H1 (cell line): ENCODE data around the gene TTC9. TPM values are rescaled to one million over a fixed set of nuclear protein-coding genes. Genes with fewer than 3 reads are reported as not detected.

Experiments used
- CTCF ChIA-PET: fragments of 300-600 bp; sonication (Branson Sonifier 250); formaldehyde crosslinking; loops from one replicate; lab custom pipeline; 2021; ENCODE audit not compliant: partially characterized antibody; lab: Charles Lee
- POLR2A ChIA-PET: fragments of 300-600 bp; sonication (Branson Sonifier 250); formaldehyde crosslinking; loops from one replicate; lab custom pipeline; 2021; ENCODE audit warnings: inconsistent platforms; ENCODE audit not compliant: partially characterized antibody; lab: Charles Lee
- DNase-seq, 2 experiments: peaks; one replicate each; pipeline versions ENCODE4 v3.0.0 to v3.0.0-alpha.2; 2010 to 2022; ENCODE audit warnings: low spot score in 2 of 2, low read depth in 1 of 2, mixed read lengths in 1 of 2
- FAIRE-seq: peaks from 2 replicates; lab custom pipeline; 2011; peaks lifted over from hg19 to GRCh38; lab: Jason Lieb, UNC
- H2AFZ ChIP-seq: 2 replicates; pipeline ENCODE4 v1.8.1; 2012; ENCODE audit warnings: low read length, inconsistent platforms
- H2AK5ac ChIP-seq: 2 replicates; pipeline ENCODE4 v1.6.1; 2013; ENCODE audit warnings: low read depth, low read length
- H2BK120ac ChIP-seq: replicated peaks from 2 replicates; pipeline ENCODE3; 2013; ENCODE audit warnings: low read depth, low read length, inconsistent platforms
- H2BK12ac ChIP-seq: 2 replicates; pipeline ENCODE4 v1.6.1; 2013; ENCODE audit warnings: low read depth, low read length
- H2BK15ac ChIP-seq: 2 replicates; pipeline ENCODE4 v1.6.1; 2013; ENCODE audit warnings: low read length
- H2BK20ac ChIP-seq: 2 replicates; pipeline ENCODE4 v1.6.1; 2013; ENCODE audit warnings: low read length
- H2BK5ac ChIP-seq: 2 replicates; pipeline ENCODE4 v1.6.1; 2013; ENCODE audit warnings: low read depth, low read length
- H3K14ac ChIP-seq: 2 replicates; pipeline ENCODE4 v1.6.1; 2013; ENCODE audit warnings: inconsistent platforms; ENCODE audit not compliant: insufficient read length
- H3K18ac ChIP-seq: 2 replicates; pipeline ENCODE4 v1.6.1; 2013; ENCODE audit warnings: low read length; ENCODE audit errors: extremely low read depth
- H3K23ac ChIP-seq: 2 replicates; pipeline ENCODE4 v1.6.1; 2013; ENCODE audit warnings: inconsistent platforms; ENCODE audit not compliant: insufficient read length
- H3K23me2 ChIP-seq: 2 replicates; pipeline ENCODE4 v1.6.1; 2013; ENCODE audit warnings: low read depth, low read length
- H3K27ac ChIP-seq: 2 replicates; pipeline ENCODE4 v1.6.1; 2011; ENCODE audit warnings: low read depth, low read length, inconsistent platforms
- H3K27me3 ChIP-seq, 4 experiments: replicated peaks in 1 of 4; 1 replicate in 1 of 4; 2 replicates in 3 of 4; pipeline versions ENCODE4 v1.6.1 to v1.8.1; 2011 to 2013; ENCODE audit warnings: low read length in 3 of 4, mild to moderate bottlenecking in 3 of 4, inconsistent platforms in 2 of 4, mixed read lengths in 2 of 4, moderate library complexity in 1 of 4; ENCODE audit not compliant: control insufficient read depth in 3 of 4, insufficient read depth in 3 of 4; ENCODE audit errors: extremely low read depth in 1 of 4
- H3K36me3 ChIP-seq, 4 experiments: 2 replicates each; pipeline versions ENCODE4 v1.6.1 to v1.8.1; 2011 to 2013; ENCODE audit warnings: mild to moderate bottlenecking in 4 of 4, low read length in 3 of 4, moderate library complexity in 2 of 4, control low read depth in 1 of 4, inconsistent platforms in 1 of 4; ENCODE audit not compliant: insufficient read depth in 4 of 4, control insufficient read depth in 2 of 4
- H3K4ac ChIP-seq: replicated peaks from 2 replicates; pipeline ENCODE3; 2013; ENCODE audit warnings: low read length, low read depth, mixed read lengths, inconsistent platforms; ENCODE audit not compliant: insufficient read length
- H3K4me1 ChIP-seq, 4 experiments: replicated peaks in 1 of 4; 1 replicate in 1 of 4; 2 replicates in 3 of 4; pipeline versions ENCODE4 v1.6.1 to v1.8.1; 2011 to 2013; ENCODE audit warnings: low read length in 3 of 4, inconsistent platforms in 2 of 4, mixed read lengths in 1 of 4; ENCODE audit not compliant: insufficient read depth in 4 of 4, control insufficient read depth in 3 of 4
- H3K4me2 ChIP-seq, 2 experiments: 2 replicates each; pipeline versions ENCODE4 v1.6.1 to v1.8.1; 2011 to 2013; ENCODE audit warnings: low read depth in 2 of 2, low read length in 2 of 2, control low read depth in 1 of 2, inconsistent platforms in 1 of 2, mild to moderate bottlenecking in 1 of 2; ENCODE audit not compliant: insufficient read depth in 1 of 2
- H3K4me3 ChIP-seq, 4 experiments: fragments of 200-600, 300-600 bp in 1 of 4; sonication (generic), shearing (Covaris generic), sonication (Bioruptor Twin) in 1 of 4; 2 replicates each; pipeline versions ENCODE4 v1.5.1 to v1.8.1; 2011 to 2016; ENCODE audit warnings: low read length in 4 of 4, low read depth in 3 of 4, control low read depth in 2 of 4, inconsistent platforms in 2 of 4, mild to moderate bottlenecking in 2 of 4, mixed read lengths in 1 of 4, moderate library complexity in 1 of 4; ENCODE audit not compliant: insufficient read depth in 2 of 4; ENCODE audit errors: extremely low read depth in 1 of 4
- H3K56ac ChIP-seq: replicated peaks from 2 replicates; pipeline ENCODE3; 2013; ENCODE audit warnings: low read depth, mild to moderate bottlenecking, mixed read lengths, low read length, inconsistent platforms; ENCODE audit not compliant: insufficient read length
- H3K79me1 ChIP-seq: 2 replicates; pipeline ENCODE4 v1.6.1; 2013; ENCODE audit warnings: low read depth, low read length, control low read depth
- H3K79me2 ChIP-seq, 2 experiments: 2 replicates each; pipeline versions ENCODE4 v1.6.1 to v1.8.1; 2012 to 2013; ENCODE audit warnings: low read length in 2 of 2, mild to moderate bottlenecking in 2 of 2, inconsistent platforms in 1 of 2; ENCODE audit not compliant: insufficient read depth in 2 of 2, control insufficient read depth in 1 of 2
- H3K9ac ChIP-seq, 4 experiments: replicated peaks in 1 of 4; 1 replicate in 1 of 4; 2 replicates in 3 of 4; pipeline versions ENCODE4 v1.6.1 to v1.8.1; 2011 to 2013; ENCODE audit warnings: low read depth in 3 of 4, low read length in 3 of 4, control low read depth in 2 of 4, mild to moderate bottlenecking in 2 of 4, moderate library complexity in 2 of 4, inconsistent platforms in 1 of 4; ENCODE audit errors: extremely low read depth in 1 of 4
- H3K9me3 ChIP-seq, 2 experiments: 2 replicates each; pipeline versions ENCODE4 v1.6.1 to v1.8.1; 2012 to 2013; ENCODE audit warnings: mild to moderate bottlenecking in 2 of 2, moderate library complexity in 2 of 2, control low read depth in 1 of 2, inconsistent platforms in 1 of 2, low read depth in 1 of 2, low read length in 1 of 2, mixed read lengths in 1 of 2; ENCODE audit not compliant: insufficient read depth in 2 of 2
- H4K20me1 ChIP-seq, 2 experiments: replicated peaks in 1 of 2; 2 replicates each; pipeline versions ENCODE3 to v1.8.1; 2011 to 2013; ENCODE audit warnings: inconsistent platforms in 2 of 2, low read length in 2 of 2, mild to moderate bottlenecking in 1 of 2; ENCODE audit not compliant: insufficient read depth in 2 of 2, control insufficient read depth in 1 of 2
- H4K5ac ChIP-seq: 2 replicates; pipeline ENCODE4 v1.6.1; 2013; ENCODE audit warnings: low read length, low read depth, mixed read lengths, inconsistent platforms; ENCODE audit not compliant: insufficient read length
- H4K8ac ChIP-seq: 2 replicates; pipeline ENCODE4 v1.8.0; 2013; ENCODE audit warnings: mild to moderate bottlenecking, moderate library complexity, low read length, inconsistent platforms; ENCODE audit not compliant: insufficient read depth; ENCODE audit errors: extremely low read depth
- H4K91ac ChIP-seq: replicated peaks from 2 replicates; pipeline ENCODE3; 2013; ENCODE audit warnings: low read length, mixed read lengths, inconsistent platforms; ENCODE audit not compliant: insufficient read length
- CBX8 ChIP-seq: fragments of 300-800, 300-1000 bp; sonication (generic); IDR thresholded peaks from 2 replicates; pipeline ENCODE4 v1.7.1; 2016; ENCODE audit warnings: low read depth, low read length, borderline replicate concordance
- HDAC2 ChIP-seq, 2 experiments: fragments of 300-600 bp in 1 of 2; sonication (generic) in 1 of 2; IDR thresholded peaks; 2 replicates each; pipeline ENCODE4 v1.6.1; 2011 to 2012; ENCODE audit warnings: low read depth in 2 of 2, low read length in 2 of 2, mild to moderate bottlenecking in 2 of 2, moderate library complexity in 2 of 2, borderline replicate concordance in 1 of 2, inconsistent platforms in 1 of 2
- KDM5A ChIP-seq: fragments of 200-600 bp; IDR thresholded peaks from 2 replicates; pipeline ENCODE4 v1.7.1; 2012; ENCODE audit warnings: mild to moderate bottlenecking, low read length, inconsistent platforms, mixed read lengths
- POU5F1 ChIP-seq: IDR thresholded peaks from 2 replicates; pipeline ENCODE4 v1.6.1; 2011; ENCODE audit warnings: low read depth, mild to moderate bottlenecking, low read length, moderate library complexity
- RBBP5 ChIP-seq: IDR thresholded peaks from 2 replicates; pipeline ENCODE4 v1.7.1; 2012; ENCODE audit warnings: low read depth, mild to moderate bottlenecking, inconsistent platforms, low read length, moderate library complexity, borderline replicate concordance
- TAF1 ChIP-seq: IDR thresholded peaks from 2 replicates; pipeline ENCODE4 v1.6.1; 2011; ENCODE audit warnings: mild to moderate bottlenecking, low read depth, low read length
- WGBS, 2 experiments: shearing (Covaris generic) in 1 of 2; methylation state at CpG; one replicate each; pipeline versions ENCODE4 v1.1.6 to v1.1.7; 2013 to 2015; ENCODE audit warnings: low lambda C conversion rate in 2 of 2, mixed read lengths in 2 of 2, inconsistent platforms in 1 of 2, low coverage in 1 of 2, missing lambda C conversion rate in 1 of 2; ENCODE audit not compliant: insufficient replicate concordance in 2 of 2, insufficient coverage in 1 of 2, insufficient read length in 1 of 2; ENCODE audit errors: extremely low coverage in 1 of 2, missing lambda C conversion rate in 1 of 2; 5-methylcytosine and 5-hydroxymethylcytosine counted together
- polyA plus RNA-seq, 7 experiments: library from polyadenylated mRNA; depleted of rRNA in 3 of 7; stranded (reverse) in 5 of 7; unstranded in 2 of 7; fragments of >200 nt in 5 of 7; fragments of 200-250 nt in 2 of 7; gene quantifications; 1 replicate in 5 of 7; 2 replicates in 1 of 7; 4 replicates in 1 of 7; pipeline versions ENCODE4 v1.2.1 to v1.2.3, GENCODE V29; 2011 to 2013; ENCODE audit warnings: missing spikeins in 2 of 7, mixed read lengths in 2 of 7
- total RNA-seq: library from RNA; stranded (reverse); fragmentation: NEBNext Ultra II Directional; extraction: Animal tissue kit (Norgen Biotek cat#: 25700); gene quantifications from 2 replicates; pipeline ENCODE4 v1.2.1, GENCODE V29; 2021
- TF ChIP-seq, protein P1 (sequence below): IDR thresholded peaks from 2 replicates; pipeline ENCODE4 v1.6.1; 2011; ENCODE audit warnings: low read depth, mild to moderate bottlenecking, low read length; ENCODE audit not compliant: insufficient read depth

The TTC9 gene
- total and polyA plus RNA-seq, 2 of the 8 experiments (the other 6 are each of a cell fraction or from before 2014, with no cell fraction given) = 21.0 to 29.5 TPM

DNA sequence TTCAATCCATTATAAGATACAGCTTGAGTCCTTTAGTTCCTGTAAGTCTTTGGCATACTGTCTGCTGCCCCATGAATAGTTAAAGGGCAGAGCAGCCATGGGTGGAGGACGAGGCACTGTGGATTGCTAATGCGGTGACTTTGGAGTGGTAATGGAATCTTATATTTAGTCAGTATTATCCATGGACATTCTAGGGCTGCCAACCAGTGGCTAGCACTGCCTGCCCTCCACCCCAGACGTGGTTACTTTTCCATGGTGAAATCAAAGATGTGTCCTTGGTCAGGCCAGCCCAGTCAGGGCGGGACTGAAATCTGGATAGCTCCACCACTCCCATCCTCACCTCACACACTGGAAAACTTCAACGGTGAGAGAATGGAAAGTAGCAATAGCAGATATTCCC, 2.3 kb downstream of the TTC9 start:
- CTCF ChIA-PET = interaction anchor here (0.9 to 3.4 kb wide), 3 partner anchors 10 to 70 kb away, joined by 3 to 15 read pairs (median 4); no protein-coding TSS in a partner anchor
- TF ChIP-seq CBX8 (no peak), HDAC2 (IDR thresholded peaks at IDR 0.05; ENCODE audit: borderline replicate concordance in 1 of 2, low read depth in 2 of 2, low read length in 2 of 2) (no peak), RBBP5 (no peak), KDM5A (no peak), POU5F1 (no peak), TAF1 (no peak)
- TF ChIP-seq, protein P1, sequence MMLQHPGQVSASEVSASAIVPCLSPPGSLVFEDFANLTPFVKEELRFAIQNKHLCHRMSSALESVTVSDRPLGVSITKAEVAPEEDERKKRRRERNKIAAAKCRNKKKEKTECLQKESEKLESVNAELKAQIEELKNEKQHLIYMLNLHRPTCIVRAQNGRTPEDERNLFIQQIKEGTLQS = no peak

More for the DNA sequence above, 2.3 kb downstream of the TTC9 start:
- H4K8ac ChIP-seq = no peak overlapping the region
- peaks cover 27 to 91% of the 10 kb centered on the region in 2 experiments for H3K79me2 ChIP-seq
- no peak overlapping the region for H4K5ac ChIP-seq
- H4K91ac ChIP-seq = peak overlapping the region; percentile 39
- POLR2A ChIA-PET = interaction anchor here (0.7 to 7.3 kb wide), 11 partner anchors 12 to 263 kb away, joined by 3 to 116 read pairs (median 4); partner anchors contain the start of genes MAP3K9 and PCNX1
- no peak overlapping the region for H3K23ac ChIP-seq
- no peaks in the 10 kb centered on the region for H3K9me3 ChIP-seq
- peak overlapping the region; percentile 58 for H2BK120ac ChIP-seq
- peak overlapping the region in 1 of 4 experiments; percentile 6; a peak in 2 of 7 replicates for H3K9ac ChIP-seq
- H2BK15ac ChIP-seq = peak overlapping the region; percentile 54; the same call in 1 of the 2 replicates
- H3K4me2 ChIP-seq = peak overlapping the region; percentile 93 to 96
- H3K18ac ChIP-seq = peak overlapping the region; percentile 48; the same call in 1 of the 2 replicates
- H2BK5ac ChIP-seq = peak overlapping the region; percentile 11; the same call in 1 of the 2 replicates
- peaks cover 12% of the 10 kb centered on the region for H3K79me1 ChIP-seq
- no peak overlapping the region for H3K14ac ChIP-seq
- no peak overlapping the region for H3K27ac ChIP-seq
- FAIRE-seq = peak; percentile 7
- no peak for DNase-seq
- H3K4me3 ChIP-seq = peak overlapping the region; percentile 84 to 98 (median 90); a peak in 7 of 8 replicates
- peaks cover 0 to 5% (median 0%) of the 10 kb centered on the region in 4 experiments; a peak in 1 of 8 replicates for H3K36me3 ChIP-seq
- no peak overlapping the region for H3K4ac ChIP-seq
- no peak overlapping the region for H2BK12ac ChIP-seq
- 62% methylated on average over 5 of the region's 5 CpGs; no CpG with 5 or more reads in 1 of the 2 experiments for WGBS, 2 experiments
- H2AK5ac ChIP-seq = 0 out of 2 replicates have a peak overlapping the region, but pooled peaks have one; percentile 18
- H2BK20ac ChIP-seq = 0 out of 2 replicates have a peak overlapping the region, but pooled peaks have one; percentile 13
- H3K27me3 ChIP-seq = no peaks in the 10 kb centered on the region
- no peaks in the 10 kb centered on the region for H4K20me1 ChIP-seq
- no peak overlapping the region for H3K56ac ChIP-seq
- H3K23me2 ChIP-seq = peaks cover 15% of the 10 kb centered on the region
- no peak overlapping the region for H2AFZ ChIP-seq
- peaks cover 20 to 44% (median 30%) of the 10 kb centered on the region in 4 experiments; a peak in 6 of 7 replicates for H3K4me1 ChIP-seq
